HG03565 (cell line): ENCODE data around the gene APBB1IP.
A peak's percentile ranks its signal among the peaks of the same experiment; 100 is the strongest.
"Not testable (repeated sequence)": the region's sequence is repeated elsewhere in the genome, so short reads cannot be mapped to it uniquely, and the experiment has no call there.

Experiments
- ATAC-seq: cut with Tn5 transposase; IDR thresholded peaks from one replicate; pipeline ENCODE4 v1.9.1; 2021; ENCODE audit warnings: mild to moderate bottlenecking, moderate library complexity; ENCODE audit not compliant: unreplicated experiment

Gene APBB1IP, protein sequence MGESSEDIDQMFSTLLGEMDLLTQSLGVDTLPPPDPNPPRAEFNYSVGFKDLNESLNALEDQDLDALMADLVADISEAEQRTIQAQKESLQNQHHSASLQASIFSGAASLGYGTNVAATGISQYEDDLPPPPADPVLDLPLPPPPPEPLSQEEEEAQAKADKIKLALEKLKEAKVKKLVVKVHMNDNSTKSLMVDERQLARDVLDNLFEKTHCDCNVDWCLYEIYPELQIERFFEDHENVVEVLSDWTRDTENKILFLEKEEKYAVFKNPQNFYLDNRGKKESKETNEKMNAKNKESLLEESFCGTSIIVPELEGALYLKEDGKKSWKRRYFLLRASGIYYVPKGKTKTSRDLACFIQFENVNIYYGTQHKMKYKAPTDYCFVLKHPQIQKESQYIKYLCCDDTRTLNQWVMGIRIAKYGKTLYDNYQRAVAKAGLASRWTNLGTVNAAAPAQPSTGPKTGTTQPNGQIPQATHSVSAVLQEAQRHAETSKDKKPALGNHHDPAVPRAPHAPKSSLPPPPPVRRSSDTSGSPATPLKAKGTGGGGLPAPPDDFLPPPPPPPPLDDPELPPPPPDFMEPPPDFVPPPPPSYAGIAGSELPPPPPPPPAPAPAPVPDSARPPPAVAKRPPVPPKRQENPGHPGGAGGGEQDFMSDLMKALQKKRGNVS

DNA sequence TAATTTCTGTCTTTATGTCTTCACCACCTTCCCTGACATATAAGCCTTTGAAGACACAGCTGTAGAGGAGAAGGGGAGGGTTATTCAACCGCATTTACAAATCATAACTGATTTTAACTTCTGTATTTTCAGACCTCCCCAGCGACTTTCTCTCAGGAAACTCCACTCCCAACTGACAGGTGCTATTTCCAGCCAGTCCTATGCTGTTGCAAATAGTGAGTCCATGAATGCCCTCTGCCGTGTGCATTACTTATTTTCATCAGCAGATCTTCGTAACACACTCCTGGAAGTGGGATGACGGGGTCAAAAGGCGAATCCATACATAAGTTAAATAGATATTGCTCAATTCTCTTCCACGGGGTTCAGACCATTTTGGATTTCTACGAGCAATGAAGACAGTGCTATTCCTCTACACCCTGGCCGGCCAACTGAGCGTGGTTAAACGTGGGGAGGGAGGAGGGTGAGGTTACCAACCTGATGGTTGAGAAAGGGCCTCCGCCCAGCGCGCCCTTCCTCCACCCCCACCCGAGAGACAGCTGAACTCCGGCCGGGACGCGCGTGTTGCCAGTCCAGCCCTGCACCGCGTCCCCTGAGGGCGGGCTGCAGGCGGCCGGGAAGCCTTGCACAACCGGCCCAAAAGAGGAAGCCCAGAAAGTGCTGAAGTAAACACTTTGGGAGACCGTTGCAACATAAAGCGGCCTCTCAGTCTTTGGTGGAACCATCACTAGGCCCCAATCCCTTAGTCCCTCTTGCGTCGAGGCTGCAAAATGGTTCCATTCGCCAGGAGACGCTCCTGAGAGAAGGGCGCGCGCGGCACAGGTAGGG, at the start of gene APBB1IP:
TSS of gene APBB1IP (plus strand) at position 705 of the 825 bp plus-strand sequence. CDS start 53,986 bp downstream, outside the sequence.
- ATAC-seq: peak; percentile 29

DNA sequence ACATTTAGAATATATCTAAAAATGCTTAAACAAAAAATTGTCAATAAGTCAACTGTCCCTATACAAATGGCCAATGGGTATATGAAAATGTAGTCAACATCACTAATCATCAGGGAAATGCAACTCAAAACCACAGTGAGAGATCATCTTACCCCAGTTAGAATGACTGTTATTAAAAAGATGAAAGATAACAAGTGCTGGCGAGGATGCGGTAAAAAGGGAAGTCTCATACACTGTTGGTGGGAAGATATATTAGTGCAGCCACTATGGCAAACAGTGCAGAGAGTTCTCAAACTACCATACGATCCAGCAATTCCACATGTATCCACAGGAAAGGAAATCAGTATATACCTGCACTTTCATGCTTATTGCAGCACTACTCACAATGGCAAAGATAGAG, 48.6 kb upstream of the APBB1IP start:
- no peak for ATAC-seq

DNA sequence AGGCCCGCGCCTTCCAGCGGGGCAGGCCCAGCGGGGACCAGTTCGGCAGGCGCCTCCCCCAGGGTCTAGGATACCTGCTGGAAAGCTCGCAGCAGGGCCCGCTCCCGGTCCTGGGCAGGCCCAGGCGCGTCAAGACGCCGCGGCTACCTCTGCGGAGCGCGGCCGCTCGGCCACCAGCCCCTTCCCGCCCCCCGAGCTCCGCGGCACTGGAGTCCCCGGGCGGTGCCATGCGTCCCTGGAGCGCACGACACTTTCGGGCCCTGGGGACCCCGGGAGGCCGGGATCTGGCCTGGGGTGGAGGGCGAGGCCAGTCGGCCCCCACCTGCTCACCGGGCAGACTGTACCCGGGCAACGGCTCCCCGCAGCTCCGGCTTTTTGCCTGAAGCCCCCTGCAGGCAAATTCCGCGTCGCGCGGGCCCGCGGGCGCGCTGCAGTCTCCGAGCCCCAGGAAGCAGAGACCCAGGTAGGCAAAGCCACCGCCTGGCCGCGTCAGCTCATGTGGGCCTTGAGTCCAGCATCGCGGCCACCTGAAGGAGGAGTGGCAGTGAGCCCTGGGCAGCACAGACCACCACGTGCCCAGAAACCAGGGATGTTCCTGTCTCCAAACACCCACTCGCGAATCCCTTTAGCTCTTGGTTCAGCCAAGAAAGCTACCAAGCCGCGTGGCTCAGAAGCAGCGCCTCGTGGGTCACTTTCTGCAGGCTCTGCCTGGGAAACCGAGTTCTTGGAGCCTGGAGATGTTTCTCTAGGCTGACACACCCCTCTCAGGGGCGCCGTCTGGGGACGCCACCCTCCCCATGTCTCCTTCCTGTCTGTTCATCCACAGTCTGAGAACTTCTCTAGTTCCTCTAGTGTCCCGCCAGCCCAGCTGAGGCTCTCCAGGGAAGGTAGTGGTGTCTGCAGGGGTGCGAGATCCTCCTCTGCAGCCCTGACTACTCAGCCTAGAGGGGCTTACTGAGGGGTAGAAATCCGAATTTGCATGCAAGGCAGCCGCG, 46.1 kb upstream of the APBB1IP start:
- ATAC-seq: no peak

DNA sequence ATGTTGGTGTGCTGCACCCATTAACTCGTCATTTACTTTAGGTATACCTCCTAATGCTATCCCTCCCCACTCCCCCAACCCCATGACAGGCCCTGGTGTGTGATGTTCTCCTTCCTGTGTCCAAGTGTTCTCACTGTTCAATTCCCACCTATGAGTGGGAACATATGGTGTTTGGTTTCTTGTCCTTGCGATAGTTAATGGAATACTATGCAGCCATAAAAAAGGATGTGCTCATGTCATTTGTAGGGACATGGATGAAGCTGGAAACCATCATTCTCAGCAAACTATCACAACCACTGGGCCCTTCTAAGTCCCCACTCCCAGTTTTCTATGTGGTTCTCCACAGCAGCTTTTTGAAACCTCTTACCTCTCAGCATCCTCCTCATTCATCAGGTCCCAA, 39.8 kb upstream of the APBB1IP start:
- ATAC-seq: not testable (repeated sequence)

DNA sequence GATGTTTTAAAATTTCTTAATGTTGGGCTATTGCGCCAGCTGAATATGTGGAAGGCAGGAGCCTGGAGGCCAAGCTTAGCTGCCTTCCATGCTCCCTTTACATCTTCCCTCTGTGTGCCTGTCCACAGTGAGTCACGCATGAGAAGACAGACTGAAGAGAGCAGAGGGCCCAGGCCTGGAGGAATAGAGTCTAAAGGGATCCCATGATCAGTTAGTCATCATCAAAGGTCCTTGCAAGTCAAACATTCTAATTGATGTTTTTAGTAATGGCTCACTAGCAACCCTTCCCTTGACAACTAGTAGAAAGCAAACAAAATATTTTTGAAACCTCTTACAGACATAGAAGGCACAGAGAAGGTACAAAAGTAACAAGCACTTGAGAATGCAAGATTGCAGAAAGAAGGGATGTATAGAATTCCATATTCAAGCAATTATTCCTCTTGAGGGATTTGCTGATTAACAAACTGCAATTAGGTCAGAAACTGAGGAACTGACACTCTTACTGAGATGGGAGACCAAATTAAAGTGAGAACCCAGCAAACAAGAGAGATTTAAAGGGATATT, 30.7 kb upstream of the APBB1IP start:
- no peak for ATAC-seq

DNA sequence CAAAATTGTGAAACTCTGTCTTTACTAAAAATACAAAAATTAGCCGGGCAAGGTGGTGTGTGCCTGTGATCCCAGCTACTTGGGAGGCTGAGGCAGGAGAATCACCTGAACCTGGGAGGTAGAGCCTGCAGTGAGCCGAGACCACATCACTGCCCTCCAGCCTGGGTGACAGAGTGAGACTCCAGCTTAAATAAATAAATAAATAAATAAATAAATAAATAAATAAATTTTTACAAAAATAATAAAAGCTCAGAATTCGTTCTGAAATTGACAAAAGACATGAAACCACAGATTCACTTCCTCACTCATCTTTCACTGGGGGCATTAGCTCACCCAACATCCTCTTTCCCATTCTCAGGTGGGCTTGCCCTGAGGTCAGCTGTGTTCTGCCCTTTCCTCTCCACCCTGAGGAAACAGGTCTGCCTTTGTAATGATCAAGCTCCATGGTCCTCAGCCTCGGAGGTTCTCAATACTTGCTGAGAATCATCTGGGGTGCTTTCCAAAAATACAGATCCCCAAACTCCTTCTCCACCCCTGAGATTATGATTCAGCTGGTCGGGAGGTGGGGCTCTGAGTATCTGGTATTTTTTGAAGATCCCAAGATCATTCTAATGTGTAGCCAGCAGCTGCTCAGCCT, 29.2 kb upstream of the APBB1IP start:
- ATAC-seq: no peak

DNA sequence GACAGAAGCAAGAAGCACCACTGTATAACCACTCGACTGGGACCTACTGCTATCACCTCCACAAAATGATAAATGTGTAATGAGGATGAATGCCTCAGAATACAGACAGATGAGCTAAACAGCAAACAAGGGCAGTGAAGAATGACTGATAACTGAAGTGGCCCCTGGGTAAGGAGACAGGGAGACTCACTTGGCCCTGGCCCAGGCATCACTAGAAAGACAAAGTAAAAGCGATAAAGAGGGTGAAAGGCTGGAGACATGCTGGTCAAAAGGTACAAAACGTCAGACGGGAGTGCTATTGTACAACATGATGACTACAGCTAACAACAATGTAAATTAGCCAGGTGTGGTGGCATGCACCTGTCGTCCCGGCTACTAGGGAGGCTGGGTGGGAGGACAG, 27.8 kb upstream of the APBB1IP start:
- ATAC-seq: no peak

DNA sequence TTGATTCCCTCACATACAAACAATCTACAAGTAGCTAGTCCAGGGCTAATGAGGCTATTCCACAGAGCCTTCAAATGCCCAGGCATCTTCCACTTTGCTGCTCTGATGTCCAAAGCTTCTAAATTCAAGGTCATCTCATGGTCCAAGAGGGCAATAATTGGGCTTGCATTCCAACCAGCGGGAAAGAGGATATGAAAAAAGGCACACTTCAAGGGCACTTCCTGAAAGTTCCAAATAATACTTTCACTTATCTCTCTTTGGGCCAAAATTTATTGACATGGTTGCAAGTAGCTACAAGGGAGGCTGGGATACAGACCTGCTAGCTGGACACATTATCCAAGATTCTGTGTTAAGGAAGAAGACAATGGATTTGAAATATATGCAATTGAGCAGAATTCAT, 25.2 kb upstream of the APBB1IP start:
- no peak for ATAC-seq

DNA sequence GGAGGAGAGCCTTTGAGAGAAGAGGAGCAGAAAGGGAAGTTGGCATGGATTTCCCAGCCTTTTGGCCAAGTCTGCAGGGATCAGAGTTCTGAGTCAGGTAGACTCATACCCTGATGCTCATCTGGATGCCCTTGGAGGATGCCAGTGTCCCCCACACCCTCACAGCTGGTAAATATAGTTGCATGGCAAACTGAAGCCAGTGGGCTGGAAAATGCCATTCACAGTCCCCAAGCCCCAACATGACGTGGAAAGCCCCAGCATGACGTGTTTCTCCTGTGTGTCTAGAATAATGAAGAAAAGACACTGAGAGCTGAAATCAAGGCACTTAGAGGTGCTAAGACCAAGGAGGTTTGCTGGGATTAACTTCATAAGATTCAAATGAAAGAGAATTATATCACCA, 24.8 kb upstream of the APBB1IP start:
- ATAC-seq: no peak

DNA sequence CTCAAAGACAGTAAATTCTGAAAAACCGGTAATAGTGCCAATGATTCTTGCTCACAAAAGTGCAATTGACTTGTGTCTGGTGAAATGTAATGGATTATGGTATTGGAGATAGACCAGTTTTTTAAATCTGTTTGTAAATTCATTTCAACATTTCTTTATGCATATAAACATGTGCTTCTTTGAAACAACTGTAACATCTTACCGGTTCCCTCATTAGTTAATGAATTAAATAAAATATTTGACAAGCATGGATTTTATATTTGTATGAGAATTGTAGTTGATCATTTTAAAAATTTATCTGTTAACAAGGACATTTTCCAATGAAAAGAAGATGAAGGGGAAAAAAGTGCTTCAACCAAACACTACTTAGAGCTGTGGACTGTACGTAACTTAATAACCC, 21.0 kb upstream of the APBB1IP start:
- ATAC-seq: no peak

DNA sequence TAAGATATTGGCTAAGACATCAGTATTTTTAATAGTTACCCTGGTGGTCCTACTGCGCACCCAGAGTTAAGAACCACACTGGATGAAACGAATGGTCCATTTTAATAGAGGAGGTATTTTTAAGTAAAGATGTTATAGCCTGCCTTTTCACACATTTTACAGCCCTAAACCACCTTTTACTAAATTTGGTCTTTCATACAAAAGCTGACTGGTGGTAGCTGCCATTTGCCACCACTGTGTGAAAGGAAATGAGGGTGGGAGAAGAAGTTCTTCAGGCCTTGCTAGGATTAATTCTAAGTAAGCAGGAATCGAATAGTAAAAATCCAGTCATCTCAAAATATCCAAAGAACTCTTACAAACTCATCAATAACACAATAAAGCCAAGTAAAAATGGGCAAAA, 15.2 kb upstream of the APBB1IP start:
- no peak for ATAC-seq

DNA sequence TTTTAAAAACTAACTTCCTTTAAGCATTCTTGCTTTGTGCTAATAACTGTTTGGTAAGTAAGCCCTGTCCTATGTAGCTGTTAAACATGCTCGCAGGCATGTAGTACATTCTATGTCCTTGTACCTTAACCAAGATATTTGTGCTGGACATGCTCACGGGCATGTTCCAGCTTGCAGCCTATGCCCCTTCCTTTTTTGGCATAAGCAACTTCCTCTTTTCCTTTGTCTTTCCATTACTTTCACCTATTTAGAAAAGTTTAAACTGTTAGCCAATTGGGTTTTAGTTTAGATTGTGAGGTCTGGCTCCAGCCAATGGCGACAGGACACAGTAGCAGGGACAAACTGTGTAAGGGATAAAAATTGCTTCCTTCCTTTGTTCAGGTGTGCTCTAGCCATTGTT, 14.4 kb upstream of the APBB1IP start:
- no peak for ATAC-seq

DNA sequence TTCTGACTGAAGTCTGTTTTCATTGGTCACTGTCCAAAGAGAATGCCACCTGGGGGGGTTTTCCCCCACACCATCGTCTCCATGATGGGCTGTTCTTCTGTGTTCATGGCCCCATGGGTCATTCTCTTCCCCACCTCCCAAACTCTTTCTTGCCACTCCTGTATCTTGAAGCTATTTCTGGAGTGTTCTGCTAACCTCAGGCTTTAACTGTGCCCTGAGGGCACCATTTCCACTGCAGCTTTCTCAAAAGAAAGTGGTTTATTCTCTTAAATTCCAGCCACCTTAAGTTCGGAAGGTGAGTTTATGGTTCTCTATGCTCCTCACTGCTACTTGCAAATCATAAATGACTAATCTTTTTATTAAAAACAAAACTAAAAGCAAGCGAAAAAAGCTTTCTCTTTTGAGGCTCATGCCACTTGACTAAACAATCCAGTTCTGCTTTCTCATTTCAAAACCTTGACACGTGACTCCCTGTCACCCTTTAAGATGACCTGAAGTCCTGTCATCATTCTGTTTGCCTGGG, 7.4 kb upstream of the APBB1IP start:
- ATAC-seq: peak; percentile 96

DNA sequence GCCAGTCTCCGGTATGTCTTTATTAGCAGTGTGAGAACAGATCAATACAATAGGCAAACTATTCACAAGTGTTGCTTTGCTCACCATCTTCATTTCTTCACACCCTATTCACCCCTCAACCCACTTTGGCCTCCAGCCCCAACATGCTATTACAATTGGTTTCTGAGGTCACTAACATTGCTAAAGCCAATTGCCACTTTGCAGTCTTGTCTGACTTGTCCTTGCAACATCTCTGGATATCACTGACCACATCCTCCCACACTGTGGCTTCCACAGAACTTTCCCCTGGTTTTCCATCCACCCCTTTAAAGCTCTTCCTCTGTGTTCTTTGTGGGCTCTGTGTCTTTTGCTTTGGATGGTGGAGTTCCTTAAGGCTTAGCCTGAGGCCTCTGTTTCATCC, 5.2 kb upstream of the APBB1IP start:
- ATAC-seq: no peak

DNA sequence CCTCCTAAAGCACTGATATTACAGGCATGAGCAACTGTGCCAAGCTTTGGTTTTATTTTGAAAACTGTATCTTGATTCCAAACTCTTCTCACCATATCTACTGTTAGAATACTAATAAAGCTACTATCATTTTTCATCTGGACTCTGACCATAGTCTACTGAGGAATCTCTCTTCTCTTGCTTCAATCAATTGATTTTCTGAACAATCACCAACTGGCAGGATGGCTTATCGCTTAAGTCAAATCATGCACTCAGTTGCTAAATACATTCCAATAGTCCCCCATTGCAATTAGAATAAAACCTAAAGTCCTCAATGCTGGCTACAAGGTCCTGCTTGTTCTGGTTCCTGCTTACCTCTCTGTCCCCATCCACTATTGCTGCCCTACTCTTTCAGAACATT, 2.3 kb upstream of the APBB1IP start:
- no peak for ATAC-seq

DNA sequence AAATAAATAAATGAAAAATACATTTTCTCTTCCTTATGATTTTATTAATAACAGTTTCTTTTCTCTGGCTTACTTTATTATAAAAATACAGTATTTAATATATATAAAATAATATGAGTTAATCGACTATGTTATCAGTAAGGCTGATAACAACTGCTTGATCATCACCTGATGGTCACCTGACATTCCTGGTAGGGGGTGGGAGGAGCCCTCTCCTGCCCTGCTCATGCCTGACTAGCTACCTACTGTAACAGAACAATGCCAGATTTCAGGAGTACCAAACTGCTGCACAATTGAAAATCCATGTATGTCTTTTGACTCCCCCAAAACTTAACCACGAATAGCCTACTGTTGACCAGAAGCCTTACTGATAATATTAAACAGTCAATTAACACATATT, 1.3 kb upstream of the APBB1IP start:
- ATAC-seq: no peak

DNA sequence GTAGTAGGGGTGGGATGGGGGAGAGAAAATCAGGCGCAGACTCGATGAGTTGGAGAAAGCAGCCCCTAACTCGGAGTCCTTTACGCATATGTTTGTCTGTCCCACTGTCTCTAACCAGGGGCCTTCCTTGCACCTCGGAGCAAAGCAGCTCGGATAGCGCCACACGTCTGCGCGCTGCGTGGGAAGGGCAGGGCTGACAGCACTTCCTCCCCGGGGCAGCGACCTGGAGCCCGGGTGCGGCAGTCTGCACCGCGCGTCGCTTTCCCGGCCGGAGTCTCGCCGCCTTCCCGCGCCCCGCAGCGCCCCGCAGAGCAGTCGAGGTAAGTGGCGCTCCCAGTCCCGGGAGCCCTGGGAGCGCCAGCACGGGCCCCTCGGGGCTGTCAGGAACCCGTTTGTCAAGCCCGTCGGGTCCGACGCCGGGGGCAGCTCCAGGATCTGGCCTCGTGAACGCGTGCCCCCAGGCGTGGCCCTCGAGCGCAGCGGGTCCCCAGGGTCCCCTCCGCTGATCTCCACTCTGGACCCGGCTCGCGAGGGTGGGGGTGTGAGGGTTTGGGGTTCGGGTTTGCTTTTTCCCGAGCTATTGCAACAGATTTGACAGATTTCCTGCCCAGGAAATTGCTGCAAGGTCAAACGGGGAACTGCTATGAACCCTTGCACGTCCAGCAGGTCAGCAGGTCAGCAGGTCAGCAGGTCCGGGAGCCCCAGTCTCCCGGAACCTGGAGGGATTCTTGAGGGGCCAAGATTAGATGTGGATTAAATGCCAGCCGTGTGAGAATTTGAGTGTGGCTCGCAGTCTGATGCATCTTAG, 597 bp downstream of the APBB1IP start:
- peak; percentile 43 for ATAC-seq

DNA sequence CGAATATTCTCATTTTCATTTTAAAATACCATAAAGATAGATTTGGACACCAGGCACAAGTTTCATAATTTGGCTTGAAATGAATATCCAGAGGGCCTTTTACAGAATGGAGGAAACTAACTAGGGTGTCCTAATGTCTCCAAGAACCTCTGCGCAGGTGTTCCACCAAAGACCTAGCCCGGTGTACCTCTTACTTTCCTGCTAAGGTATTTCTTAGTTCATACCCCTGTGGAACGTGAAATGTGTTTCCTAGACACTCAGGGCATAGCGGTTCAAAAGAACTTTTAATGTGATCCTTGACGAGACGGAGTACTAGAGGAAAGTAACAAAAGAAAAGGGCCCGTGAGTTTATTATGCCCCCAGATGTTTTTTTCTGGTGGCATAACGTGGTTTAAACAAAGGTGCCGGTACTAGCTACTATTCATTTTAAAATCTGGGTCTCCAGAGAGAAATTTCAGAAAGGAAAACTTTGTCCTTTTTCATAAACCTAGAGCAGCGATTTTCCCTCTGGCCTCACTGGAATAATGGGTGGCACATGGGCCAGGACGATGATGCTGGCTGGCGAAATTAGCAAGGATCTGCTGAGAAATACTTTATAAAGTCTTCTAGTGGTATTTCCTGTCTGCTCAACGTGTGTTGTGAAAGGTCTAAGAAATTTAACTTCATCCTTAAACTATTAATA, 1.4 kb downstream of the APBB1IP start:
- no peak for ATAC-seq
